ENCODE data around the gene COL23A1. TPM values are rescaled to one million over a fixed set of nuclear protein-coding genes. Genes with fewer than 3 reads are reported as not detected.

The COL23A1 gene
- total and polyA plus RNA-seq, 2 of the 8 experiments (the other 6 are each of a cell fraction or from before 2014, with no cell fraction given) = 3.1 to 4.7 TPM

- no peak overlapping the region for H3K14ac ChIP-seq (ENCODE audit: insufficient read length)
- ChIA-PET CTCF (ENCODE audit: partially characterized antibody) (interaction anchor here (0.5 to 0.7 kb wide), 2 partner anchors 9 to 122 kb away, joined by 3 to 5 read pairs; no protein-coding TSS in a partner anchor), POLR2A (ENCODE audit: partially characterized antibody) (interaction anchor here (1.7 to 4.6 kb wide), 2 partner anchors 9 to 19 kb away, joined by 5 to 18 read pairs; no protein-coding TSS in a partner anchor)
- H3K18ac ChIP-seq (ENCODE audit: extremely low read depth, low read length) = no peak overlapping the region
- H2BK20ac ChIP-seq (ENCODE audit: low read length) = no peak overlapping the region
- H3K27ac ChIP-seq (ENCODE audit: low read depth, low read length) = no peak overlapping the region
- H3K4me1 ChIP-seq (replicated peaks in 1 of 4; ENCODE audit: control insufficient read depth in 3 of 4, insufficient read depth in 4 of 4, low read length in 3 of 4) = peaks cover 4 to 16% (median 10%) of the 10 kb centered on the region in 4 experiments
- no peak overlapping the region for H2AFZ ChIP-seq (ENCODE audit: low read length)
- no peak overlapping the region for H3K4me3 ChIP-seq (ENCODE audit: extremely low read depth in 1 of 4, insufficient read depth in 2 of 4, low read depth in 3 of 4, low read length in 4 of 4)
- no peak overlapping the region for H3K56ac ChIP-seq (replicated peaks; ENCODE audit: insufficient read length, low read depth, low read length)
- no peak overlapping the region for H2BK15ac ChIP-seq (ENCODE audit: low read length)
- H2BK120ac ChIP-seq (replicated peaks; ENCODE audit: low read depth, low read length) = no peak overlapping the region
- no peak overlapping the region for H3K23ac ChIP-seq (ENCODE audit: insufficient read length)
- H3K9ac ChIP-seq (replicated peaks in 1 of 4; ENCODE audit: extremely low read depth in 1 of 4, low read depth in 3 of 4, low read length in 3 of 4) = peak overlapping the region in 1 of 4 experiments; percentile 49; a peak in 1 of 7 replicates
- peaks cover 0 to 3% of the 10 kb centered on the region in 2 experiments for H4K20me1 ChIP-seq (replicated peaks in 1 of 2; ENCODE audit: control insufficient read depth in 1 of 2, insufficient read depth in 2 of 2, low read length in 2 of 2)
- FAIRE-seq (no peak), DNase-seq (ENCODE audit: low read depth in 1 of 2, low spot score in 2 of 2) (no peak)
- no peak overlapping the region for H3K4ac ChIP-seq (replicated peaks; ENCODE audit: insufficient read length, low read depth, low read length)
- H3K23me2 ChIP-seq (ENCODE audit: low read depth, low read length) = peaks cover 7% of the 10 kb centered on the region
- no peak overlapping the region for H4K91ac ChIP-seq (replicated peaks; ENCODE audit: insufficient read length, low read length)
- no peak overlapping the region for H4K5ac ChIP-seq (ENCODE audit: insufficient read length, low read depth, low read length)
- no peaks in the 10 kb centered on the region for H3K9me3 ChIP-seq (ENCODE audit: insufficient read depth in 2 of 2, low read depth in 1 of 2, low read length in 1 of 2)
- H2BK12ac ChIP-seq (ENCODE audit: low read depth, low read length) = no peak overlapping the region
- H3K79me1 ChIP-seq (ENCODE audit: low read depth, low read length) = no peaks in the 10 kb centered on the region
- H2BK5ac ChIP-seq (ENCODE audit: low read depth, low read length) = no peak overlapping the region
- H3K36me3 ChIP-seq (ENCODE audit: control insufficient read depth in 2 of 4, insufficient read depth in 4 of 4, low read length in 3 of 4) = peaks cover 1 to 28% (median 12%) of the 10 kb centered on the region in 4 experiments; a peak in 7 of 8 replicates
- H3K27me3 ChIP-seq (replicated peaks in 1 of 4; ENCODE audit: control insufficient read depth in 3 of 4, extremely low read depth in 1 of 4, insufficient read depth in 3 of 4, low read length in 3 of 4) = no peaks in the 10 kb centered on the region
- peaks cover 0 to 53% of the 10 kb centered on the region in 2 experiments; a peak in 3 of 4 replicates for H3K79me2 ChIP-seq (ENCODE audit: control insufficient read depth in 1 of 2, insufficient read depth in 2 of 2, low read length in 2 of 2)
- no peak overlapping the region for H3K4me2 ChIP-seq (ENCODE audit: insufficient read depth in 1 of 2, low read depth in 2 of 2, low read length in 2 of 2)
- H4K8ac ChIP-seq (ENCODE audit: extremely low read depth, insufficient read depth, low read length) = no peak overlapping the region
- 90% methylated on average over 4 of the region's 4 CpGs; no CpG with 5 or more reads in 1 of the 2 experiments for WGBS, 2 experiments (ENCODE audit: extremely low coverage in 1 of 2, insufficient coverage in 1 of 2, insufficient read length in 1 of 2, insufficient replicate concordance in 2 of 2, low coverage in 1 of 2, low lambda C conversion rate in 2 of 2, missing lambda C conversion rate in 1 of 2)
- H2AK5ac ChIP-seq (ENCODE audit: low read depth, low read length) = no peak overlapping the region
- TF ChIP-seq, protein P1, sequence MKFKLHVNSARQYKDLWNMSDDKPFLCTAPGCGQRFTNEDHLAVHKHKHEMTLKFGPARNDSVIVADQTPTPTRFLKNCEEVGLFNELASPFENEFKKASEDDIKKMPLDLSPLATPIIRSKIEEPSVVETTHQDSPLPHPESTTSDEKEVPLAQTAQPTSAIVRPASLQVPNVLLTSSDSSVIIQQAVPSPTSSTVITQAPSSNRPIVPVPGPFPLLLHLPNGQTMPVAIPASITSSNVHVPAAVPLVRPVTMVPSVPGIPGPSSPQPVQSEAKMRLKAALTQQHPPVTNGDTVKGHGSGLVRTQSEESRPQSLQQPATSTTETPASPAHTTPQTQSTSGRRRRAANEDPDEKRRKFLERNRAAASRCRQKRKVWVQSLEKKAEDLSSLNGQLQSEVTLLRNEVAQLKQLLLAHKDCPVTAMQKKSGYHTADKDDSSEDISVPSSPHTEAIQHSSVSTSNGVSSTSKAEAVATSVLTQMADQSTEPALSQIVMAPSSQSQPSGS (IDR thresholded peaks at IDR 0.05; ENCODE audit: low read length) = no peak
- TF ChIP-seq BRCA1 (IDR thresholded peaks at IDR 0.05; ENCODE audit: low read depth, low read length) = no peak
- TF ChIP-seq GTF2F1 (IDR thresholded peaks at IDR 0.05; ENCODE audit: borderline replicate concordance, low read depth, low read length) = no peak
- TF ChIP-seq SRF (IDR thresholded peaks at IDR 0.05; ENCODE audit: low read depth, low read length) = no peak
- no peak for TF ChIP-seq MAFK (IDR thresholded peaks at IDR 0.05; ENCODE audit: low read depth, low read length)
- TF ChIP-seq BCL11A (IDR thresholded peaks at IDR 0.05; ENCODE audit: low read depth in 2 of 2, low read length in 2 of 2) = no peak
- TF ChIP-seq NANOG (IDR thresholded peaks at IDR 0.05; ENCODE audit: insufficient read depth, low read depth, low read length, poor library complexity, severe bottlenecking) = no peak
- TF ChIP-seq HDAC2 (IDR thresholded peaks at IDR 0.05; ENCODE audit: borderline replicate concordance in 1 of 2, low read depth in 2 of 2, low read length in 2 of 2) = no peak
- TF ChIP-seq HDAC6 (IDR thresholded peaks at IDR 0.05; ENCODE audit: low read depth, low read length) = no peak
- no peak for TF ChIP-seq JUND (IDR thresholded peaks at IDR 0.05; ENCODE audit: low read length)
- no peak for TF ChIP-seq FOSL1 (IDR thresholded peaks at IDR 0.05; ENCODE audit: insufficient read depth, low read depth, low read length)
Observed at GRCh38 chr5:178622679-178623247, 32.6 kb upstream of the COL23A1 start.

Data from H1 (cell line).